Natural killer cell (primary cell): Measurements from ENCODE around the gene IL17F. TPM values are rescaled to one million over a fixed set of nuclear protein-coding genes. Genes with fewer than 3 reads are reported as not detected.
"Not testable (repeated sequence)": the region's sequence is repeated elsewhere in the genome, so short reads cannot be mapped to it uniquely, and the experiment has no call there.

Experiments
- ATAC-seq, 3 donors: fragments of 150-1000 bp in 2 of 3; fragments of 200-7000 bp in 1 of 3; cut with Tn5 transposase; 1 replicate in 1 of 3; 2 replicates in 2 of 3; pipeline ENCODE4 v1.10.0; 2021; ENCODE audit warnings: mild to moderate bottlenecking in 2 of 3, moderate library complexity in 2 of 3
- DNase-seq, 2 donors: peaks; one replicate each; pipeline versions ENCODE4 v3.0.0 to v3.0.0-alpha.2; 2013 to 2021; ENCODE audit warnings: mixed read lengths in 1 of 2
- H3K27ac ChIP-seq: one replicate; pipeline ENCODE4 v1.5.1; 2013; ENCODE audit warnings: mild to moderate bottlenecking, low read length
- H3K27me3 ChIP-seq: one replicate; pipeline ENCODE4 v1.6.1; 2013; ENCODE audit warnings: low read length; ENCODE audit not compliant: control insufficient read depth, insufficient read depth
- H3K36me3 ChIP-seq: one replicate; pipeline ENCODE4 v1.6.1; 2013; ENCODE audit warnings: low read length; ENCODE audit not compliant: control insufficient read depth, insufficient read depth
- H3K4me1 ChIP-seq: one replicate; pipeline ENCODE4 v1.6.1; 2013; ENCODE audit warnings: low read length; ENCODE audit not compliant: control insufficient read depth, insufficient read depth
- H3K4me3 ChIP-seq: one replicate; pipeline ENCODE4 v1.5.1; 2013; ENCODE audit warnings: low read length
- H3K9me3 ChIP-seq: one replicate; pipeline ENCODE4 v1.6.1; 2013; ENCODE audit warnings: low read length; ENCODE audit not compliant: control insufficient read depth, insufficient read depth
- H3K27ac Mint-ChIP-seq, 2 donors: one replicate each; pipeline ENCODE4 v1.8.0; 2022; ENCODE audit warnings: mild to moderate bottlenecking in 2 of 2, mixed read lengths in 2 of 2, moderate library complexity in 1 of 2
- H3K27me3 Mint-ChIP-seq, 2 donors: one replicate each; pipeline ENCODE4 v1.8.0; 2022; ENCODE audit warnings: low read depth in 2 of 2, mixed read lengths in 2 of 2
- H3K36me3 Mint-ChIP-seq: one replicate; pipeline ENCODE4 v1.8.0; 2022; ENCODE audit warnings: mixed read lengths
- H3K4me1 Mint-ChIP-seq, 2 donors: one replicate each; pipeline ENCODE4 v1.8.0; 2022; ENCODE audit warnings: mixed read lengths in 2 of 2
- H3K4me3 Mint-ChIP-seq: one replicate; pipeline ENCODE4 v1.8.0; 2022; ENCODE audit warnings: mild to moderate bottlenecking, moderate library complexity, mixed read lengths
- H3K9me3 Mint-ChIP-seq, 2 donors: one replicate each; pipeline ENCODE4 v1.8.0; 2022; ENCODE audit warnings: mixed read lengths in 2 of 2
- WGBS: methylation state at CpG from one replicate; pipeline ENCODE4 v1.1.7; 2013; ENCODE audit warnings: missing lambda C conversion rate; ENCODE audit not compliant: insufficient coverage; 5-methylcytosine and 5-hydroxymethylcytosine counted together
- intact Hi-C: fragments of 100-400 bp; cut with micrococcal nuclease; formaldehyde crosslinking; loops from one replicate; pipeline ENCODE4 v1.14.2; 2022
- total RNA-seq, 4 donors: library from RNA; stranded (reverse); fragments of 120-200 nt in 1 of 4; gene quantifications; one replicate each; pipeline versions ENCODE4 v1.2.3 to v1.2.4, GENCODE V29; 2013 to 2022
- TF ChIP-seq, protein P1 (sequence below): fragments of 200-600 bp; IDR thresholded peaks from one replicate; pipeline ENCODE4 v1.8.0; 2022; ENCODE audit warnings: antibody characterized with exemption

IL17F gene
- total RNA-seq, 3 donors from 2014 or later (not counting 1 experiment from before 2014, with no cell fraction given) = not detected

DNA sequence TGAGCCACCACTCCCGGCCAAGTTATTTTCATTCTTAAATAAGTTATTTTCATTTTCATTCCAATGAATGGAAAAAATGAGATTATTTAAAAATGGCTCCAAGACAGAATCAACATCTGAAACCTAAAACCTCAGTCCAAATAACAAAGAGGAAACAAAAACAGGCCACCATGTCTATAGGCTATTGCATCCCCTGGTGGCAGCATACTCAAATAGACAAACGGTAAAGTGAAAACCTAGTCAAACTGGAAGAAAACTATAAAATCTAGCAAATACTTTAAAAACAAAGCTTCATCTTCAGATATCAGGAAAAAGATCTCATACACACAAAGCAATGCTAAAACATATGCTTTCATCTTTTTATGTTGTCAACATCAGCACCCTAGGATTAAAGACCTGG lies 37.2 kb downstream of the IL17F start:
- Histone ChIP-seq H3K36me3 (no peaks in the 10 kb centered on the region), H3K27me3 (peaks cover 14% of the 10 kb centered on the region), H3K9me3 (peaks cover under 1% of the 10 kb centered on the region), H3K4me1 (no peaks in the 10 kb centered on the region), H3K27ac (no peak overlapping the region), H3K4me3 (no peak overlapping the region)
- H3K4me1 Mint-ChIP-seq = no peaks in the 10 kb centered on the region
- H3K27me3 Mint-ChIP-seq = peaks cover 10 to 38% of the 10 kb centered on the region in 2 donors
- DNase-seq = no peak
- WGBS = 89% methylated on average over 1 of the region's 2 CpGs
- H3K27ac Mint-ChIP-seq = no peak overlapping the region
- TF ChIP-seq, protein P1, sequence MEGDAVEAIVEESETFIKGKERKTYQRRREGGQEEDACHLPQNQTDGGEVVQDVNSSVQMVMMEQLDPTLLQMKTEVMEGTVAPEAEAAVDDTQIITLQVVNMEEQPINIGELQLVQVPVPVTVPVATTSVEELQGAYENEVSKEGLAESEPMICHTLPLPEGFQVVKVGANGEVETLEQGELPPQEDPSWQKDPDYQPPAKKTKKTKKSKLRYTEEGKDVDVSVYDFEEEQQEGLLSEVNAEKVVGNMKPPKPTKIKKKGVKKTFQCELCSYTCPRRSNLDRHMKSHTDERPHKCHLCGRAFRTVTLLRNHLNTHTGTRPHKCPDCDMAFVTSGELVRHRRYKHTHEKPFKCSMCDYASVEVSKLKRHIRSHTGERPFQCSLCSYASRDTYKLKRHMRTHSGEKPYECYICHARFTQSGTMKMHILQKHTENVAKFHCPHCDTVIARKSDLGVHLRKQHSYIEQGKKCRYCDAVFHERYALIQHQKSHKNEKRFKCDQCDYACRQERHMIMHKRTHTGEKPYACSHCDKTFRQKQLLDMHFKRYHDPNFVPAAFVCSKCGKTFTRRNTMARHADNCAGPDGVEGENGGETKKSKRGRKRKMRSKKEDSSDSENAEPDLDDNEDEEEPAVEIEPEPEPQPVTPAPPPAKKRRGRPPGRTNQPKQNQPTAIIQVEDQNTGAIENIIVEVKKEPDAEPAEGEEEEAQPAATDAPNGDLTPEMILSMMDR = no peak
- intact Hi-C loops = no loop called here
- no peaks in the 10 kb centered on the region for H3K9me3 Mint-ChIP-seq
- no peak for ATAC-seq
- no peaks in the 10 kb centered on the region for H3K36me3 Mint-ChIP-seq
- H3K4me3 Mint-ChIP-seq = no peak overlapping the region

DNA sequence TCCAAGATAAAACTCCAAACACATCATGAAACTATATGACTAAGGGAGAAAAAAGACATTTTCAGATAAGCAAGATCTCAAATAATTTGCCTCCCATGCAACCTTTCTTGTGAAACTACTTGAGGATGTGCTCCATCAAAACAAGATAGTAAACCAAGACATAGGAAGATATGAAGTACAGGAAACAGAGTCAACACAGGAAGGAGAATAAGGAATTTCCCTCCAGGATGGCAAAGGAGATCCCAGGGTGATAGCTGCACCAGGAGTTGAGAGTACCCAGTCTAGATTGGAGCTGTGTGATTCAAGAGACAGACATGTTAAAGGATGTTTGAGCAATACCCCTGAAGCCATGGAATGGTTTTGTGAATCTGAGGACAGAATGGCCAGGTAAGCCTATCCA lies 42.8 kb downstream of the IL17F start:
- no peaks in the 10 kb centered on the region for H3K36me3 ChIP-seq
- Mint-ChIP-seq H3K36me3 (peaks cover 26% of the 10 kb centered on the region), H3K27ac (no peak overlapping the region), H3K4me1 (no peaks in the 10 kb centered on the region), H3K27me3 (peaks cover 11 to 57% of the 10 kb centered on the region in 2 donors), H3K4me3 (no peak overlapping the region), H3K9me3 (peaks cover 2 to 9% of the 10 kb centered on the region in 2 donors)
- peaks cover 4% of the 10 kb centered on the region for H3K27me3 ChIP-seq
- H3K4me3 ChIP-seq = no peak overlapping the region
- ATAC-seq (no peak), DNase-seq (no peak)
- intact Hi-C loops = no loop called here
- TF ChIP-seq, protein P1 = no peak
- H3K27ac ChIP-seq = no peak overlapping the region
- H3K4me1 ChIP-seq = no peaks in the 10 kb centered on the region
- peaks cover 21% of the 10 kb centered on the region for H3K9me3 ChIP-seq

DNA sequence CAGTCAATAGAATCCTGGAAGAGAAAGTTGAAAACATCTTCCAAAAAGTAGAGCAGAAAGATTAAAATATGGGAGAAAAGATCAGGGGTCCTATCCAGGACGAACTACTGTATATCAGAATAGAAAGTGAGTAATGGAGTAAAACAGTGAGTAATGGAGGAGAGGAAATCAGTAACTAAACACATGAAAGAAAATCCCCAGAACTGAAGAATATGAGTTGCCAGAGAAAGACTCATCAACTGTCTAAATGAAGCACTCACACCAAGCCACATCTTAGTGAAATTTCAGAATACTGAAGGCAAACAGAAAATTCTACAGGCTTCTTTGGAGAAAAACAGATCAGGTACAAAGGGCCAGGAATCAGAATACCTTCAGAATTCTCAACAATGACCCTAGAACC lies 43.3 kb downstream of the IL17F start:
- H3K4me1 Mint-ChIP-seq = no peaks in the 10 kb centered on the region
- WGBS = no CpG with 5 or more reads among the region's 1 CpG
- TF ChIP-seq, protein P1 = no peak

DNA sequence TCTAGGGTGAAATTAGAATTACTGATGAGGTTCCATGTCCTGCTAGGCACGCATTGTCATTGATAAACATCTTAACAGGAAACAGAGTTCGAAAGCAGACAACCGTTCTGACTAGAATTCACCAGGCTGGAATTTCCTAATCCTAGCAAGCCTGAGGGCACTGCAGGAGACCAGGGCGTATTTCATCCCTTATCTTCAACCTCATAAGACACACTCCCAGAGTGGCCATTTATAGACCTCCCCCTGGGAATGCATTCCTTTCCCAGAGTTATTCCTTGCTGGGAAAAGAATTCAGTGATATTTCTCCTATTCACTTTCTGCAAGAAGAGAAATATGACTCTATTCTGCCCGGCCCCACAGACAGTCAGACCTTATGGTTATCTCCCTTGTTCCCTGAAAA lies 44.2 kb downstream of the IL17F start:
- H3K9me3 ChIP-seq = peaks cover 21% of the 10 kb centered on the region
- H3K4me1 Mint-ChIP-seq, intact Hi-C loops, H3K36me3 ChIP-seq, H3K4me3 Mint-ChIP-seq, ATAC-seq, H3K27ac Mint-ChIP-seq, H3K4me3 ChIP-seq, H3K27me3 ChIP-seq, H3K4me1 ChIP-seq, DNase-seq, H3K9me3 Mint-ChIP-seq, H3K27ac ChIP-seq: not testable (repeated sequence)
- H3K36me3 Mint-ChIP-seq = peaks cover 26% of the 10 kb centered on the region
- peaks cover 15 to 63% of the 10 kb centered on the region in 2 donors for H3K27me3 Mint-ChIP-seq
- 40% methylated on average over 4 of the region's 5 CpGs for WGBS

More for the DNA sequence above, 43.3 kb downstream of the IL17F start:
- Mint-ChIP-seq H3K9me3 (peaks cover 2 to 9% of the 10 kb centered on the region in 2 donors), H3K36me3 (peaks cover 26% of the 10 kb centered on the region), H3K4me3 (no peak overlapping the region), H3K27ac (no peak overlapping the region), H3K27me3 (peaks cover 11 to 57% of the 10 kb centered on the region in 2 donors)
- intact Hi-C loops = no loop called here
- Histone ChIP-seq H3K27me3 (peaks cover 4% of the 10 kb centered on the region), H3K4me3 (no peak overlapping the region), H3K36me3 (no peaks in the 10 kb centered on the region), H3K9me3 (peaks cover 21% of the 10 kb centered on the region), H3K27ac (no peak overlapping the region), H3K4me1 (no peaks in the 10 kb centered on the region)
- DNase-seq (no peak), ATAC-seq (no peak)
